Measurements from ENCODE around the gene CD300LG. TPM values are rescaled to one million over a fixed set of nuclear protein-coding genes. Genes with fewer than 3 reads are reported as not detected.
A peak's percentile ranks its signal among the peaks of the same experiment; 100 is the strongest.

Gene CD300LG
- total RNA-seq, 2 experiments from 2014 or later = not detected

- Mint-ChIP-seq H3K4me1 (peaks cover 13% of the 10 kb centered on the region), H3K27ac (no peak overlapping the region)
Observed at GRCh38 chr17:43900183-43900857, 53.3 kb downstream of the CD300LG start.

GRCh38 chr17:43900858-43901754 is 54.1 kb downstream of the CD300LG start:
- DNase-seq = no peak
- Mint-ChIP-seq H3K9me3 (no peaks in the 10 kb centered on the region), H3K36me3 (ENCODE audit: low read depth) (no peaks in the 10 kb centered on the region), H3K4me3 (peak overlapping the region; percentile 66), H3K27me3 (peaks cover 42% of the 10 kb centered on the region), H3K27ac (no peak overlapping the region), H3K4me1 (peaks cover 13% of the 10 kb centered on the region)
- POLR2A ChIA-PET = no interaction called here
- CTCF ChIA-PET = interaction anchor here (0.9 to 3.9 kb wide), 2 partner anchors 9 to 22 kb away, joined by 6 to 16 read pairs; no protein-coding TSS in a partner anchor

More at GRCh38 chr17:43900183-43900857, 53.3 kb downstream of the CD300LG start:
- Mint-ChIP-seq H3K9me3 (no peaks in the 10 kb centered on the region), H3K27me3 (peaks cover 40% of the 10 kb centered on the region), H3K36me3 (ENCODE audit: low read depth) (no peaks in the 10 kb centered on the region), H3K4me3 (peak overlapping the region; percentile 66)
- DNase-seq = peak; percentile 86
- CTCF ChIA-PET = interaction anchor here (1.9 to 3.9 kb wide), 2 partner anchors 10 to 21 kb away, joined by 9 to 16 read pairs; no protein-coding TSS in a partner anchor
- POLR2A ChIA-PET = interaction anchor here (1.0 kb wide), 1 partner anchor 10 kb away, joined by 4 read pairs; no protein-coding TSS in a partner anchor

GRCh38 chr17:43901861-43902589 is 55.0 kb downstream of the CD300LG start:
- H3K27me3 Mint-ChIP-seq = peaks cover 43% of the 10 kb centered on the region
- CTCF ChIA-PET = interaction anchor here (0.8 to 0.9 kb wide), 2 partner anchors 8 to 21 kb away, joined by 3 to 6 read pairs; no protein-coding TSS in a partner anchor
- no peaks in the 10 kb centered on the region for H3K36me3 Mint-ChIP-seq (ENCODE audit: low read depth)
- DNase-seq = no peak
- no peak overlapping the region for H3K27ac Mint-ChIP-seq
- no peaks in the 10 kb centered on the region for H3K9me3 Mint-ChIP-seq
- H3K4me1 Mint-ChIP-seq = peaks cover 19% of the 10 kb centered on the region
- H3K4me3 Mint-ChIP-seq = no peak overlapping the region
- POLR2A ChIA-PET = no interaction called here

GRCh38 chr17:43905400-43905984 is 58.5 kb downstream of the CD300LG start:
- no peak overlapping the region for H3K27ac Mint-ChIP-seq
- no peaks in the 10 kb centered on the region for H3K36me3 Mint-ChIP-seq (ENCODE audit: low read depth)
- peaks cover 63% of the 10 kb centered on the region for H3K27me3 Mint-ChIP-seq
- ChIA-PET POLR2A (no interaction called here), CTCF (no interaction called here)
- H3K9me3 Mint-ChIP-seq = no peaks in the 10 kb centered on the region
- peaks cover 17% of the 10 kb centered on the region for H3K4me1 Mint-ChIP-seq
- no peak for DNase-seq
- H3K4me3 Mint-ChIP-seq = no peak overlapping the region

GRCh38 chr17:43905985-43906852 is 59.2 kb downstream of the CD300LG start:
- H3K27ac Mint-ChIP-seq = no peak overlapping the region
- no peak overlapping the region for H3K4me3 Mint-ChIP-seq
- CTCF ChIA-PET = interaction anchor here (4.5 kb wide), 1 partner anchor 37 kb away, joined by 25 read pairs; the partner anchor contains the start of gene PPY
- DNase-seq = no peak
- H3K4me1 Mint-ChIP-seq = peaks cover 10% of the 10 kb centered on the region
- H3K36me3 Mint-ChIP-seq (ENCODE audit: low read depth) = no peaks in the 10 kb centered on the region
- H3K27me3 Mint-ChIP-seq = peaks cover 61% of the 10 kb centered on the region
- no peaks in the 10 kb centered on the region for H3K9me3 Mint-ChIP-seq
- POLR2A ChIA-PET = no interaction called here

GRCh38 chr17:43906951-43907424 is 60.0 kb downstream of the CD300LG start:
- Mint-ChIP-seq H3K36me3 (ENCODE audit: low read depth) (no peaks in the 10 kb centered on the region), H3K9me3 (no peaks in the 10 kb centered on the region), H3K4me1 (peaks cover 9% of the 10 kb centered on the region), H3K4me3 (no peak overlapping the region), H3K27ac (no peak overlapping the region), H3K27me3 (peaks cover 56% of the 10 kb centered on the region)
- DNase-seq = no peak
- CTCF ChIA-PET = interaction anchor here (1.4 to 4.5 kb wide), 2 partner anchors 36 to 136 kb away, joined by 4 to 25 read pairs; partner anchors contain the start of gene PPY
- POLR2A ChIA-PET = interaction anchor here (0.6 kb wide), 1 partner anchor 102 kb away, joined by 3 read pairs; no protein-coding TSS in a partner anchor

GRCh38 chr17:43907425-43907981 is 60.5 kb downstream of the CD300LG start, which contains the start of gene MPP2:
TSS of gene MPP2 (minus strand) at chr17:43907536. CDS start at chr17:43904460, 3,076 bp downstream.
- ChIA-PET CTCF (interaction anchor here (1.4 to 4.5 kb wide), 2 partner anchors 36 to 135 kb away, joined by 4 to 25 read pairs; partner anchors contain the start of gene PPY), POLR2A (interaction anchor here (0.6 kb wide), 1 partner anchor 102 kb away, joined by 3 read pairs; no protein-coding TSS in a partner anchor)
- Mint-ChIP-seq H3K4me1 (peaks cover 9% of the 10 kb centered on the region), H3K27ac (no peak within 1 kb of the TSS), H3K4me3 (no peak within 1 kb of the TSS), H3K27me3 (peaks cover 56% of the 10 kb centered on the region), H3K9me3 (no peaks in the 10 kb centered on the region), H3K36me3 (ENCODE audit: low read depth) (no peaks in the 10 kb centered on the region)
- DNase-seq = peak; percentile 37

GRCh38 chr17:43907998-43908721 is 61.2 kb downstream of the CD300LG start:
- peaks cover 56% of the 10 kb centered on the region for H3K27me3 Mint-ChIP-seq
- H3K4me1 Mint-ChIP-seq = peaks cover 9% of the 10 kb centered on the region
- ChIA-PET POLR2A (interaction anchor here (1.0 kb wide), 1 partner anchor 97 kb away, joined by 4 read pairs; the partner anchor contains the start of gene NAGS), CTCF (interaction anchor here (1.1 to 4.5 kb wide), 5 partner anchors 9 to 135 kb away, joined by 3 to 25 read pairs (median 4); partner anchors contain the start of gene PPY)
- H3K9me3 Mint-ChIP-seq = no peaks in the 10 kb centered on the region
- H3K4me3 Mint-ChIP-seq = no peak overlapping the region
- no peaks in the 10 kb centered on the region for H3K36me3 Mint-ChIP-seq (ENCODE audit: low read depth)
- peak; percentile 43 for DNase-seq
- H3K27ac Mint-ChIP-seq = no peak overlapping the region

- Mint-ChIP-seq H3K4me1 (peaks cover 9% of the 10 kb centered on the region), H3K27ac (no peak overlapping the region), H3K36me3 (ENCODE audit: low read depth) (no peaks in the 10 kb centered on the region), H3K27me3 (peaks cover 45% of the 10 kb centered on the region), H3K4me3 (no peak overlapping the region), H3K9me3 (no peaks in the 10 kb centered on the region)
- ChIA-PET CTCF (interaction anchor here (0.6 to 4.5 kb wide), 19 partner anchors 8 to 231 kb away, joined by 3 to 25 read pairs (median 4); partner anchors contain the start of gene PPY), POLR2A (interaction anchor here (1.0 kb wide), 1 partner anchor 10 kb away, joined by 4 read pairs; no protein-coding TSS in a partner anchor)
- no peak for DNase-seq
Observed at GRCh38 chr17:43909537-43910231, 62.7 kb downstream of the CD300LG start.

GRCh38 chr17:43911904-43912303 is 64.9 kb downstream of the CD300LG start:
- CTCF ChIA-PET = interaction anchor here (1.5 kb wide), 1 partner anchor 84 kb away, joined by 3 read pairs; no protein-coding TSS in a partner anchor
- Mint-ChIP-seq H3K4me3 (no peak overlapping the region), H3K27me3 (peaks cover 27% of the 10 kb centered on the region), H3K27ac (no peak overlapping the region), H3K4me1 (peaks cover 10% of the 10 kb centered on the region), H3K36me3 (ENCODE audit: low read depth) (no peaks in the 10 kb centered on the region), H3K9me3 (no peaks in the 10 kb centered on the region)
- no peak for DNase-seq
- POLR2A ChIA-PET = no interaction called here

All from activated CD4-positive, alpha-beta memory T cell treated with anti-CD3 and anti-CD28 coated beads, Interleukin-2, amount 10 ng/mL, durations not matched to agents 7 days and 5 days (primary cell).